C4-2B (cell line): ENCODE results near the gene GALNT7.

ENCODE experiments used
- ZFX ChIP-seq: fragments of 450-650 bp; IDR thresholded peaks from 2 replicates; pipeline ENCODE4 v1.6.1; 2017
- TF ChIP-seq, protein P1 (sequence below): fragments of 450-650 bp; conservative IDR thresholded peaks from 2 replicates; pipeline ENCODE4 v1.5.1; 2017; ENCODE audit warnings: mild to moderate bottlenecking

DNA sequence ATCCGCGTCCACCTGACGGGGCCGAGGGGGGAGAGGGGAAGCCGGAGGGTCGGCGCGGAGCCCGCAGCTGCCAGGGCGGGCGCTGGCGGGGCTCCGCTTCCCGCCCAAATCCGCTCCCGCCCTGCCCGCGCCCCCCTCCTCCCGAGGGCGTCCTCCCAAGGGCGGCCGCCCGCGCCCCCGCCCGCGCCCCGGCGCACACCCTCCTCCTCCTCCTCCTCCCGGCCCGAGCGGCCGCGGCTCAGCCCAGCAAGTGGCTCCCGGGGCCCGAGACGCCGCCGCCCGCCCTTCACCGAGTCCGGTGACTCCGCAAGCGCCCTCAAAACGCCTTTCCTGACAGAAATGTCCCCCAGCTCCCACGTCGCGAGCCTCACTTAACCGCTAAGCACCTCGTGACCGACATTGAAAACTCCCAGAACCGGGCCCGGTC, 165.1 kb downstream of the GALNT7 start:
- TF ChIP-seq, protein P1, sequence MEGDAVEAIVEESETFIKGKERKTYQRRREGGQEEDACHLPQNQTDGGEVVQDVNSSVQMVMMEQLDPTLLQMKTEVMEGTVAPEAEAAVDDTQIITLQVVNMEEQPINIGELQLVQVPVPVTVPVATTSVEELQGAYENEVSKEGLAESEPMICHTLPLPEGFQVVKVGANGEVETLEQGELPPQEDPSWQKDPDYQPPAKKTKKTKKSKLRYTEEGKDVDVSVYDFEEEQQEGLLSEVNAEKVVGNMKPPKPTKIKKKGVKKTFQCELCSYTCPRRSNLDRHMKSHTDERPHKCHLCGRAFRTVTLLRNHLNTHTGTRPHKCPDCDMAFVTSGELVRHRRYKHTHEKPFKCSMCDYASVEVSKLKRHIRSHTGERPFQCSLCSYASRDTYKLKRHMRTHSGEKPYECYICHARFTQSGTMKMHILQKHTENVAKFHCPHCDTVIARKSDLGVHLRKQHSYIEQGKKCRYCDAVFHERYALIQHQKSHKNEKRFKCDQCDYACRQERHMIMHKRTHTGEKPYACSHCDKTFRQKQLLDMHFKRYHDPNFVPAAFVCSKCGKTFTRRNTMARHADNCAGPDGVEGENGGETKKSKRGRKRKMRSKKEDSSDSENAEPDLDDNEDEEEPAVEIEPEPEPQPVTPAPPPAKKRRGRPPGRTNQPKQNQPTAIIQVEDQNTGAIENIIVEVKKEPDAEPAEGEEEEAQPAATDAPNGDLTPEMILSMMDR: no peak
- TF ChIP-seq ZFX: no peak
